HepG2 (cell line): ENCODE results near the gene CSMD2. TPM values are rescaled to one million over a fixed set of nuclear protein-coding genes. Genes with fewer than 3 reads are reported as not detected.

Experiments used
- ATAC-seq: fragments of 200-7000 bp; cut with Tn5 transposase; 3 replicates; pipeline ENCODE4 v1.9.1; 2020; ENCODE audit warnings: mild to moderate bottlenecking, moderate library complexity
- BruUV-seq: library from RNA; stranded (reverse); fragments of 400-500 nt; replicated peaks from 2 replicates; lab custom pipeline; 2021; lab: Mats Ljungman, UMichigan
- CTCF ChIA-PET: fragments of 300-600 bp; formaldehyde crosslinking; extraction: SDS; loops from one replicate; lab custom pipeline; 2021; ENCODE audit warnings: low total read pairs, inconsistent platforms, low intra/inter-chr PET ratio; lab: Yijun Ruan, JAX
- POLR2A ChIA-PET: fragments of 350-600 bp; sonication (Branson Sonifier 250); formaldehyde crosslinking; loops from one replicate; lab custom pipeline; 2020; ENCODE audit warnings: antibody characterized with exemption, inconsistent platforms; lab: Yijun Ruan, JAX
- DNase-seq: peaks from one replicate; pipeline ENCODE4 v3.0.0-alpha.2; 2015; ENCODE audit warnings: low spot score
- FAIRE-seq: peaks from 3 replicates; lab custom pipeline; 2011; peaks lifted over from hg19 to GRCh38; lab: Jason Lieb, UNC
- H2AFZ ChIP-seq: one replicate; pipeline ENCODE4 v1.6.1; 2011; ENCODE audit warnings: low read length, inconsistent platforms
- H3K27ac ChIP-seq: fragments of 300-600 bp; 3 replicates; pipeline ENCODE4 v1.8.0; 2011; ENCODE audit warnings: mixed run types, mild to moderate bottlenecking, mixed read lengths, low read length, inconsistent platforms; ENCODE audit not compliant: insufficient read depth; ENCODE audit errors: extremely low read length
- H3K27me3 ChIP-seq, 2 experiments: fragments of 200-600 bp in 1 of 2; 2 replicates in 1 of 2; 3 replicates in 1 of 2; pipeline versions ENCODE4 v1.6.0 to v1.8.0; 2011; ENCODE audit warnings: low read length in 2 of 2, mild to moderate bottlenecking in 2 of 2, moderate library complexity in 2 of 2, inconsistent platforms in 1 of 2; ENCODE audit not compliant: insufficient read depth in 2 of 2, control insufficient read depth in 1 of 2
- H3K36me3 ChIP-seq, 2 experiments: fragments of 200-600 bp in 1 of 2; replicated peaks in 1 of 2; 2 replicates in 1 of 2; 3 replicates in 1 of 2; pipeline versions ENCODE4 v1.5.1 to v1.8.0; 2011; ENCODE audit warnings: low read length in 2 of 2, inconsistent platforms in 1 of 2; ENCODE audit not compliant: insufficient read depth in 2 of 2, control insufficient read depth in 1 of 2
- H3K4me1 ChIP-seq: 2 replicates; pipeline ENCODE4 v1.5.1; 2012; ENCODE audit warnings: low read length, inconsistent platforms; ENCODE audit not compliant: insufficient read depth
- H3K4me2 ChIP-seq: 2 replicates; pipeline ENCODE4 v1.6.0; 2011; ENCODE audit warnings: low read depth, low read length, inconsistent platforms
- H3K4me3 ChIP-seq, 3 experiments: fragments of 200-600 bp in 1 of 3; sonication (generic), shearing (Covaris generic) in 1 of 3; replicated peaks in 1 of 3; 2 replicates each; pipeline ENCODE4 v1.5.1; 2011 to 2016; ENCODE audit warnings: low read length in 3 of 3, inconsistent platforms in 2 of 3, low read depth in 2 of 3, mild to moderate bottlenecking in 2 of 3, control low read depth in 1 of 3, mixed read lengths in 1 of 3; ENCODE audit not compliant: insufficient read depth in 1 of 3
- H3K79me2 ChIP-seq: one replicate; pipeline ENCODE4 v1.6.1; 2011; ENCODE audit warnings: low read length, inconsistent platforms; ENCODE audit not compliant: insufficient read depth
- H3K9ac ChIP-seq: 2 replicates; pipeline ENCODE4 v1.6.0; 2011; ENCODE audit warnings: mild to moderate bottlenecking, low read depth, low read length, inconsistent platforms; ENCODE audit not compliant: insufficient read depth
- H3K9me3 ChIP-seq: 2 replicates; pipeline ENCODE4 v1.5.1; 2012; ENCODE audit warnings: mild to moderate bottlenecking, low read length
- H4K20me1 ChIP-seq: 2 replicates; pipeline ENCODE4 v1.6.0; 2011; ENCODE audit warnings: inconsistent platforms, mild to moderate bottlenecking, low read length, moderate library complexity; ENCODE audit not compliant: insufficient read depth
- ARID4A ChIP-seq: sonication (generic); formaldehyde crosslinking; IDR thresholded peaks from 2 replicates; pipeline ENCODE4 v1.5.0; 2020; ENCODE audit warnings: mild to moderate bottlenecking, missing genetic modification reagents, borderline replicate concordance
- BCL6 ChIP-seq: IDR thresholded peaks from 2 replicates; pipeline ENCODE4 v1.6.1; 2016; ENCODE audit warnings: missing genetic modification reagents, missing compliant biosample characterization
- CC2D1A ChIP-seq: sonication (generic); formaldehyde crosslinking; IDR thresholded peaks from 2 replicates; pipeline ENCODE4 v1.8.1; 2023; ENCODE audit warnings: mild to moderate bottlenecking, missing genetic modification reagents
- GATAD1 ChIP-seq: IDR thresholded peaks from 2 replicates; pipeline ENCODE4 v1.6.1; 2016; ENCODE audit warnings: missing genetic modification reagents, missing compliant biosample characterization
- GZF1 ChIP-seq: sonication (generic); formaldehyde crosslinking; IDR thresholded peaks from 2 replicates; pipeline ENCODE4 v1.5.1; 2020; ENCODE audit warnings: mild to moderate bottlenecking, missing genetic modification reagents
- HNRNPK ChIP-seq: fragments of 200-400 bp; formaldehyde crosslinking; IDR thresholded peaks from 2 replicates; pipeline ENCODE4 v1.6.1; 2018; ENCODE audit warnings: low read length, low read depth, moderate library complexity, mild to moderate bottlenecking; ENCODE audit not compliant: poor library complexity, severe bottlenecking
- PCBP1 ChIP-seq: fragments of 200-400 bp; formaldehyde crosslinking; IDR thresholded peaks from 2 replicates; pipeline ENCODE4 v1.6.1; 2017; ENCODE audit warnings: mild to moderate bottlenecking, low read depth, low read length, borderline replicate concordance
- SMYD3 ChIP-seq: sonication (generic); formaldehyde crosslinking; IDR thresholded peaks from 2 replicates; pipeline ENCODE4 v1.8.1; 2023; ENCODE audit warnings: mild to moderate bottlenecking, missing genetic modification reagents
- SP5 ChIP-seq: IDR thresholded peaks from 2 replicates; pipeline ENCODE4 v1.6.1; 2016; ENCODE audit warnings: low read depth, borderline replicate concordance
- TCF7 ChIP-seq: sonication (generic); IDR thresholded peaks from 2 replicates; pipeline ENCODE4 v1.6.1; 2016; ENCODE audit warnings: antibody characterized with exemption, low read depth
- ZEB1 ChIP-seq: IDR thresholded peaks from 2 replicates; pipeline ENCODE4 v1.6.1; 2012; ENCODE audit warnings: mild to moderate bottlenecking, low read depth, inconsistent platforms; ENCODE audit not compliant: insufficient replicate concordance
- ZNF318 ChIP-seq: sonication (generic); formaldehyde crosslinking; IDR thresholded peaks from 2 replicates; pipeline ENCODE4 v1.4.0; 2020; ENCODE audit warnings: mild to moderate bottlenecking, missing genetic modification reagents
- WGBS: methylation state at CpG from one replicate; pipeline ENCODE4 v1.1.6; 2017; ENCODE audit warnings: low lambda C conversion rate; 5-methylcytosine and 5-hydroxymethylcytosine counted together
- in situ Hi-C: cut with HindIII; loops from 2 replicates; pipeline ENCODE4 v1.10.0; 2017; ENCODE audit warnings: low pct_unique_long_range_greater_than_20kb; ENCODE audit not compliant: extremely low pct_ligation_motif_present
- intact Hi-C: fragments of 100-400 bp; cut with micrococcal nuclease; formaldehyde crosslinking; loops from one replicate; pipeline ENCODE4 v1.10.0; 2022; ENCODE audit not compliant: unreplicated experiment
- polyA plus RNA-seq, 8 experiments: library from polyadenylated mRNA; depleted of rRNA in 3 of 8; stranded (reverse) in 7 of 8; unstranded in 1 of 8; fragments of >200 nt; fragmentation: Illumina TruSeq in 4 of 8; extraction: Trizol in 4 of 8; gene quantifications; 2 replicates each; pipeline versions ENCODE4 v1.2.1 to v1.2.3, GENCODE V29; 2011 to 2016; ENCODE audit warnings: low read depth in 4 of 8, missing spikeins in 1 of 8, mixed read lengths in 1 of 8; ENCODE audit not compliant: insufficient read depth in 1 of 8
- total RNA-seq, 5 experiments: library from RNA; depleted of rRNA; stranded (reverse); fragments of >200 nt; fragmentation: Illumina TruSeq; extraction: Trizol; gene quantifications; 2 replicates each; pipeline ENCODE4 v1.2.3, GENCODE V29; 2016; ENCODE audit warnings: low read depth in 1 of 5

CSMD2 gene
- total and polyA plus RNA-seq, 2 of the 13 experiments (the other 11 are each of a cell fraction or from before 2014, with no cell fraction given): not detected

DNA sequence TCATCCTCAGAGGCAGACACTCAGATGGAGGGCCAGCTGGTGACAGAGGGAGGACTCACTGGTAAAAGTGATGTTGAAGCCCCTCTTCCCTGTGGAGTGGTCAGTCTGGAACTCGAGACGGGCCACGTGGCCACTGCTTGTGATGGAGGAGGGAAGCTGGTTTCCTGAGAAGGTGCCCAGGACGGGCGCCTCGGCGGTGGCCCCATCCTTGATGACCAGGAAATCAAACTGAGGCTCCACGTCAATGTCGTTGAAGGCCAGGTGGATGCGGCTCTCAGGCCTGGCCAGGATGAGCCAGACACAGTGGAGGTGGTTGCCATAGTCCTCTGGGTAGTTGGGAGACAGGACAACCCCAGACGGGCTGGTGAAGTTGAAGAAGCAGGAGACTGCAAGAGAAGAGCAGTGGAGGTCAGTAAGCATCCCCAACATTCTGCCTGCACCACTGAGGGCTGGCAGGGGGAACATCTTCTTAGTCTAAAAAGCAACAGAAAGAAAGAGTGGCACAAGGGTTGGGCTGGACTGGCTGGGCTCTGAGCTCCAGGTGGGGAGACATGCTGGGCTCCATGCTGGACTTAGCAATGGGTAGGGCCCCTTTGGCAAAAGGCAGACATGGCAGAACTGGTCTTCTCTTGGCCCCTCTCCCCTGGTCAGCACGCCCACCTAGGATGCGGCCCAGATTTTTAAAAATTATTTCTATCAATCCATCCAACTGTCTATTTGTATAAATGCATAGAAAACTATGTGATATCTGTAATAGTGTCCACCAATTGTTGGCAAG is 421.6 kb downstream of the CSMD2 start:
- no peaks in the 10 kb centered on the region for H3K4me1 ChIP-seq
- 1% methylated on average over 12 of the region's 13 CpGs for WGBS
- BruUV-seq: no TSS peak
- H3K9me3 ChIP-seq: no peaks in the 10 kb centered on the region
- no peak overlapping the region for H2AFZ ChIP-seq
- in situ Hi-C loops: loop anchor here (10.0 kb wide), 1 partner anchor 61 kb away; no protein-coding TSS in a partner anchor
- ATAC-seq (no peak), FAIRE-seq (no peak), DNase-seq (no peak)
- POLR2A ChIA-PET: no interaction called here
- no peaks in the 10 kb centered on the region for H3K79me2 ChIP-seq
- H4K20me1 ChIP-seq: no peaks in the 10 kb centered on the region
- no peaks in the 10 kb centered on the region; a peak in 1 of 5 replicates for H3K27me3 ChIP-seq
- no peak overlapping the region for H3K4me2 ChIP-seq
- H3K4me3 ChIP-seq: no peak overlapping the region
- no peak overlapping the region for H3K9ac ChIP-seq
- no peak for TF ChIP-seq ZEB1
- no peak for TF ChIP-seq SMYD3 (CRISPR knock-in tag)
- no peak for TF ChIP-seq ZNF318 (CRISPR knock-in tag)
- no peak for TF ChIP-seq PCBP1
- TF ChIP-seq TCF7: no peak
- no peak for TF ChIP-seq GZF1 (CRISPR knock-in tag)
- TF ChIP-seq BCL6: no peak
- no peak for TF ChIP-seq CC2D1A (CRISPR knock-in tag)
- no peak for TF ChIP-seq ARID4A (CRISPR knock-in tag)
- TF ChIP-seq GATAD1 (CRISPR knock-in tag): no peak
- no peak for TF ChIP-seq HNRNPK
- TF ChIP-seq SP5: no peak
- TF ChIP-seq, all 625 proteins: peak for 0
- no peaks in the 10 kb centered on the region for H3K36me3 ChIP-seq
- H3K27ac ChIP-seq: no peak overlapping the region
- CTCF ChIA-PET: no interaction called here
- intact Hi-C loops: no loop called here
